HepG2 (cell line): Measurements from ENCODE around the gene CC2D1A. TPM values are rescaled to one million over a fixed set of nuclear protein-coding genes. Genes with fewer than 3 reads are reported as not detected.
A peak's percentile ranks its signal among the peaks of the same experiment; 100 is the strongest.

Experiments
- BHLHE40 ChIP-seq: IDR thresholded peaks from 2 replicates; pipeline ENCODE4 v1.6.1; 2011; ENCODE audit warnings: low read length, improper control_type of control experiment
- HCFC1 ChIP-seq: fragments of 150-350 bp; IDR thresholded peaks from 2 replicates; pipeline ENCODE4 v1.6.1; 2014; ENCODE audit warnings: low read depth, low read length
- HDAC6 ChIP-seq: fragments of 200-600 bp; sonication (generic); IDR thresholded peaks from 2 replicates; pipeline ENCODE4 v1.7.0; 2017; ENCODE audit warnings: mild to moderate bottlenecking, antibody characterized with exemption, low read length, low read depth
- HNF4G ChIP-seq, 2 experiments: sonication (generic) in 1 of 2; formaldehyde crosslinking in 1 of 2; IDR thresholded peaks; 2 replicates each; pipeline versions ENCODE4 v1.4.0 to v1.6.1; 2011 to 2020; ENCODE audit warnings: borderline replicate concordance in 2 of 2, low read depth in 2 of 2, mild to moderate bottlenecking in 2 of 2, low read length in 1 of 2, missing genetic modification reagents in 1 of 2, moderate library complexity in 1 of 2
- HNRNPLL ChIP-seq: fragments of 200-400 bp; formaldehyde crosslinking; IDR thresholded peaks from 2 replicates; pipeline ENCODE4 v1.6.1; 2017; ENCODE audit warnings: mild to moderate bottlenecking, low read depth, low read length; ENCODE audit not compliant: poor library complexity, severe bottlenecking
- ISL2 ChIP-seq: sonication (generic); formaldehyde crosslinking; IDR thresholded peaks from 2 replicates; pipeline ENCODE4 v1.5.0; 2020; ENCODE audit warnings: missing genetic modification reagents
- KAT7 ChIP-seq: IDR thresholded peaks from 2 replicates; pipeline ENCODE4 v1.6.1; 2018; ENCODE audit warnings: borderline replicate concordance, missing compliant biosample characterization
- KDM6A ChIP-seq: IDR thresholded peaks from 2 replicates; pipeline ENCODE4 v1.6.1; 2016; ENCODE audit warnings: low read depth
- MIER2 ChIP-seq: IDR thresholded peaks from 2 replicates; pipeline ENCODE4 v1.6.1; 2016; ENCODE audit warnings: missing biosample characterization, missing genetic modification reagents
- NCOA2 ChIP-seq: sonication (generic); formaldehyde crosslinking; IDR thresholded peaks from 2 replicates; pipeline ENCODE4 v1.8.0; 2022; ENCODE audit warnings: inconsistent platforms
- POLR2G ChIP-seq: fragments of 200-400 bp; formaldehyde crosslinking; IDR thresholded peaks from 2 replicates; pipeline ENCODE4 v1.6.1; 2018; ENCODE audit warnings: mild to moderate bottlenecking, low read depth, low read length, moderate library complexity
- SMC3 ChIP-seq: IDR thresholded peaks from 2 replicates; pipeline ENCODE4 v1.6.1; 2011; ENCODE audit warnings: low read length, improper control_type of control experiment
- WIZ ChIP-seq: sonication (generic); formaldehyde crosslinking; IDR thresholded peaks from 2 replicates; pipeline ENCODE4 v1.5.1; 2020; ENCODE audit warnings: mild to moderate bottlenecking, missing genetic modification reagents
- ZFP90 ChIP-seq: sonication (generic); formaldehyde crosslinking; IDR thresholded peaks from 2 replicates; pipeline ENCODE4 v1.8.0; 2022; ENCODE audit warnings: missing genetic modification reagents, mild to moderate bottlenecking, inconsistent platforms, borderline replicate concordance
- ZKSCAN8 ChIP-seq: IDR thresholded peaks from 2 replicates; pipeline ENCODE4 v1.6.1; 2016; ENCODE audit warnings: borderline replicate concordance, missing genetic modification reagents, missing compliant biosample characterization
- ZNF160 ChIP-seq: sonication (generic); formaldehyde crosslinking; IDR thresholded peaks from 2 replicates; pipeline ENCODE4 v1.8.0; 2022; ENCODE audit warnings: mild to moderate bottlenecking, inconsistent platforms, missing genetic modification reagents
- ZNF24 ChIP-seq: fragments of 450-650 bp; IDR thresholded peaks from 2 replicates; pipeline ENCODE4 v1.6.1; 2017; ENCODE audit warnings: antibody characterized with exemption, mild to moderate bottlenecking
- ZNF292 ChIP-seq: sonication (generic); formaldehyde crosslinking; IDR thresholded peaks from 2 replicates; pipeline ENCODE4 v1.8.1; 2022; ENCODE audit warnings: mild to moderate bottlenecking, low read depth, missing genetic modification reagents, borderline replicate concordance
- ZNF33B ChIP-seq: sonication (generic); formaldehyde crosslinking; IDR thresholded peaks from 2 replicates; pipeline ENCODE4 v1.5.1; 2020; ENCODE audit warnings: mild to moderate bottlenecking, missing genetic modification reagents
- ZNF567 ChIP-seq: sonication (generic); formaldehyde crosslinking; IDR thresholded peaks from 2 replicates; pipeline ENCODE4 v1.8.1; 2023; ENCODE audit warnings: mild to moderate bottlenecking, missing genetic modification reagents, borderline replicate concordance
- ZNF660 ChIP-seq: sonication (generic); formaldehyde crosslinking; IDR thresholded peaks from 2 replicates; pipeline ENCODE4 v1.5.1; 2020; ENCODE audit warnings: mild to moderate bottlenecking, low read depth, missing genetic modification reagents, borderline replicate concordance
- ZNF766 ChIP-seq: sonication (generic); formaldehyde crosslinking; IDR thresholded peaks from 2 replicates; pipeline ENCODE4 v1.5.0; 2020; ENCODE audit warnings: missing genetic modification reagents, borderline replicate concordance
- ZNF770 ChIP-seq: sonication (generic); formaldehyde crosslinking; IDR thresholded peaks from 2 replicates; pipeline ENCODE4 v1.5.0; 2020; ENCODE audit warnings: mild to moderate bottlenecking, missing genetic modification reagents
- polyA plus RNA-seq, 8 experiments: library from polyadenylated mRNA; depleted of rRNA in 3 of 8; stranded (reverse) in 7 of 8; unstranded in 1 of 8; fragments of >200 nt; fragmentation: Illumina TruSeq in 4 of 8; extraction: Trizol in 4 of 8; gene quantifications; 2 replicates each; pipeline versions ENCODE4 v1.2.1 to v1.2.3, GENCODE V29; 2011 to 2016; ENCODE audit warnings: low read depth in 4 of 8, missing spikeins in 1 of 8, mixed read lengths in 1 of 8; ENCODE audit not compliant: insufficient read depth in 1 of 8
- total RNA-seq, 5 experiments: library from RNA; depleted of rRNA; stranded (reverse); fragments of >200 nt; fragmentation: Illumina TruSeq; extraction: Trizol; gene quantifications; 2 replicates each; pipeline ENCODE4 v1.2.3, GENCODE V29; 2016; ENCODE audit warnings: low read depth in 1 of 5
- TF ChIP-seq, protein P1 (sequence below): sonication (generic); formaldehyde crosslinking; conservative IDR thresholded peaks from 2 replicates; pipeline ENCODE4 v1.8.0; 2022; ENCODE audit warnings: mild to moderate bottlenecking, moderate library complexity, missing genetic modification reagents
- TF ChIP-seq, protein P2 (sequence below): sonication (generic); formaldehyde crosslinking; IDR thresholded peaks from 2 replicates; pipeline ENCODE4 v1.4.0; 2020; ENCODE audit warnings: missing genetic modification reagents

CC2D1A gene
- total and polyA plus RNA-seq, 2 of the 13 experiments (the other 11 are each of a cell fraction or from before 2014, with no cell fraction given) = 9.7 to 11.5 TPM

GRCh38 chr19:13905634-13906520, at the start of gene CC2D1A, which contains the start of gene BRME1 (continued):
- TF ChIP-seq, protein P1, sequence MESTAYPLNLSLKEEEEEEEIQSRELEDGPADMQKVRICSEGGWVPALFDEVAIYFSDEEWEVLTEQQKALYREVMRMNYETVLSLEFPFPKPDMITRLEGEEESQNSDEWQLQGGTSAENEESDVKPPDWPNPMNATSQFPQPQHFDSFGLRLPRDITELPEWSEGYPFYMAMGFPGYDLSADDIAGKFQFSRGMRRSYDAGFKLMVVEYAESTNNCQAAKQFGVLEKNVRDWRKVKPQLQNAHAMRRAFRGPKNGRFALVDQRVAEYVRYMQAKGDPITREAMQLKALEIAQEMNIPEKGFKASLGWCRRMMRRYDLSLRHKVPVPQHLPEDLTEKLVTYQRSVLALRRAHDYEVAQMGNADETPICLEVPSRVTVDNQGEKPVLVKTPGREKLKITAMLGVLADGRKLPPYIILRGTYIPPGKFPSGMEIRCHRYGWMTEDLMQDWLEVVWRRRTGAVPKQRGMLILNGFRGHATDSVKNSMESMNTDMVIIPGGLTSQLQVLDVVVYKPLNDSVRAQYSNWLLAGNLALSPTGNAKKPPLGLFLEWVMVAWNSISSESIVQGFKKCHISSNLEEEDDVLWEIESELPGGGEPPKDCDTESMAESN (CRISPR knock-in tag) = peak; percentile 87; the same call in 1 of the 2 replicates
- TF ChIP-seq WIZ (CRISPR knock-in tag) = 0 out of 2 replicates have a peak, but pooled peaks have one; percentile 71
- peak; percentile 91 for TF ChIP-seq HCFC1
- peak; percentile 83; the same call in 1 of the 2 replicates for TF ChIP-seq ZNF766 (CRISPR knock-in tag)
- peak; percentile 82; the same call in 1 of the 2 replicates for TF ChIP-seq ZFP90
- TF ChIP-seq ZKSCAN8 = no peak; the same call in 1 of the 2 replicates
- no peak for TF ChIP-seq ZNF660 (CRISPR knock-in tag)
- TF ChIP-seq SMC3 = no peak
- peak; percentile 84 for TF ChIP-seq KAT7
- TF ChIP-seq ZNF292 (CRISPR knock-in tag) = no peak
- peak; percentile 90 for TF ChIP-seq ZNF33B (CRISPR knock-in tag)
- peak; percentile 53 for TF ChIP-seq NCOA2
- TF ChIP-seq POLR2G = peak; percentile 73
- no peak for TF ChIP-seq HDAC6
- no peak for TF ChIP-seq ZNF770 (CRISPR knock-in tag)
- 0 out of 2 replicates have a peak, but pooled peaks have one; percentile 42 for TF ChIP-seq MIER2 (CRISPR knock-in tag)
- TF ChIP-seq ZNF160 = 0 out of 2 replicates have a peak, but pooled peaks have one; percentile 55
- TF ChIP-seq, protein P2, sequence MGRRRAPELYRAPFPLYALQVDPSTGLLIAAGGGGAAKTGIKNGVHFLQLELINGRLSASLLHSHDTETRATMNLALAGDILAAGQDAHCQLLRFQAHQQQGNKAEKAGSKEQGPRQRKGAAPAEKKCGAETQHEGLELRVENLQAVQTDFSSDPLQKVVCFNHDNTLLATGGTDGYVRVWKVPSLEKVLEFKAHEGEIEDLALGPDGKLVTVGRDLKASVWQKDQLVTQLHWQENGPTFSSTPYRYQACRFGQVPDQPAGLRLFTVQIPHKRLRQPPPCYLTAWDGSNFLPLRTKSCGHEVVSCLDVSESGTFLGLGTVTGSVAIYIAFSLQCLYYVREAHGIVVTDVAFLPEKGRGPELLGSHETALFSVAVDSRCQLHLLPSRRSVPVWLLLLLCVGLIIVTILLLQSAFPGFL (CRISPR knock-in tag) = no peak
- TF ChIP-seq HNRNPLL = peak; percentile 75
- TF ChIP-seq HNF4G (IDR thresholded peaks at IDR 0.05; ENCODE audit: borderline replicate concordance, low read depth, low read length) = no peak
- TF ChIP-seq HNF4G (CRISPR knock-in tag; IDR thresholded peaks at IDR 0.05; ENCODE audit: borderline replicate concordance, low read depth) = no peak
- no peak for TF ChIP-seq ZNF24
- TF ChIP-seq ISL2 = peak; percentile 58; the same call in 1 of the 2 replicates
- TF ChIP-seq KDM6A = no peak
- no peak for TF ChIP-seq BHLHE40
- TF ChIP-seq ZNF567 (CRISPR knock-in tag) = 0 out of 2 replicates have a peak, but pooled peaks have one; percentile 55
